Pulmonary artery endothelial cell (primary cell): ENCODE results near the gene GPATCH2L. TPM values are rescaled to one million over a fixed set of nuclear protein-coding genes. Genes with fewer than 3 reads are reported as not detected.

ENCODE experiments used
- DNase-seq: peaks from one replicate; pipeline ENCODE4 v3.0.0-alpha.2; 2011; ENCODE audit warnings: low read depth, low spot score
- total RNA-seq: library from RNA; depleted of rRNA; stranded (reverse); fragments of >200 nt; gene quantifications from 2 replicates; pipeline ENCODE4 v1.2.3, GENCODE V29; 2014

The GPATCH2L gene
- total RNA-seq, 1 donor from 2014 or later, result 44.2 TPM

DNA sequence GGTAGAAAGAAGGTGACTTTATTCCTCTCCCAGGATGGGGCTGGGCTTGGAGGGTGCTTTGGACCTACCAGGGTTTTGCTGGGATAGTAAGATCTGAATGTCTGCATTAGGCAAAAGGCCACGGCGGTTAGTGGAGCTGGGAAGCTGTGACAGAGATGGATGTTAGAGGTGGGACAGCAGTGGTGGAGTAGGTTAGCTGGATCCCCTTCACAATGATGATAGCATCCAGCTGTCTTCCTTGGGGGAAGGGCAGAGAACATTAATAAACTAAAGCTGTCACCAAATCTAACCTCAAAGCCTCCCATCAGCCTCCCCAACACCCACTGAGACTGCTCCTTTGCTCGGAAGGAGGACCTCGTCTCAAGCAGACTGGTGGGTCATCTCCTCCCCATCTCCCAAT is 104.8 kb downstream of the GPATCH2L start:
- DNase-seq, result no peak

DNA sequence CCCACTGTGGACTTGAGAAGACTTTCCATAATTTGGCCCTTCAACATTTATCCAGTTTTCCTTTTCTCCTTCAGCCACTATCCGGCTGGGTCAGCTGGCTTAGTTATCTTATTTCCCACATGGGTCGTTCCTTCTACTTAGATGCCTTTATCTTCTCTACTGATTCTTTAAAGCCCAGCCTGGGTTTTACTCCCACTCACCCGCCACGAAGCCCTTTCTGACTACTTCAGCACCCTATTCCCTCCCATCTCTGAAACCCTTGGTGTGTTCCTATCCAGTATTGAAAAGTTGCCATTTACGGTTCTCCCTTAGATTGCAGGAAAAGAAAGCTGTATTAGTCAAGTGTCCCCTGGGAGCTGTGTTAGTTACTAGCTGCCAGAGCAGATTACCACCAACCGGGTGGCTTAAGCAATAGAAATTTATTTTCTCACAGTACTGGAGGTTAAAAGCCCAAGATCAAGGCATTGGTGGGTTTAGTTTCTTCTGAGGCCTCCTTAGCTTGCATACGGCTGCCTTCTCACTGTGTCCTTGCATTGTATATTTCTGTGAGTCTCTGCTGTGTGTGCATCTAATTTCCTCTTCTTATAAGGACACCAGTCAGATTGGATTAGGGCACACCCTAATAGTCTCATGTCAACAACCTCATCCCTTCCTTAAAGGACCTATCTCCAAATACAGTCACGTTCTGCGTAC is 105.5 kb downstream of the GPATCH2L start:
- no peak for DNase-seq

- DNase-seq, result no peak
Observed at GRCh38 chr14:76257842-76258397, 106.2 kb downstream of the GPATCH2L start.

GRCh38 chr14:76259029-76259735 is 107.5 kb downstream of the GPATCH2L start:
- DNase-seq, result no peak

GRCh38 chr14:76260749-76261148 is 109.0 kb downstream of the GPATCH2L start:
- no peak for DNase-seq

GRCh38 chr14:76261371-76261811 is 109.7 kb downstream of the GPATCH2L start:
- no peak for DNase-seq

DNA sequence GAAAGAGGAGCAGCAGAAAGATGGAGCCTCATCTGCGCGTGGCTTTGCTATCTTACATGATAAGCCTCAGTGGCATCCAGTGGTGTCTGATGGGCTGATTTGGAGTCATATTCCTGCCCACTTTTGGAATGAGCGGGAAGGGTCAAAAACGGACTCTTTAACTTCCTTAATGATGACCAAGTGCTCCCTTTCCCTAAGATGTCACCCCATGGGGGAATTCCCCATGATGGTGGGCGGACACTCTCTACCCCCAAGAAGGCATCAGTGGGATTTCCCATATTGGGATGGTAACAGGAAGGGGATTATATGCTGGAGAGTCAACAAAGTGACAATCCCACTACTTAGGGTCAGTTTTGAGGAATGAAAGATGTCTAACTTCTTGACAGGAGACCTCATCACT is 110.9 kb downstream of the GPATCH2L start:
- DNase-seq, result no peak

Other genes with a start within 250 kb of the GPATCH2L start
- 2.6 and 3.1 TPM in 2 replicates for gene TGFB3, start 169.9 kb upstream of the GPATCH2L start, total RNA-seq
- 22.9 and 25.9 TPM in 2 replicates for gene IFT43, start 166.2 kb upstream of the GPATCH2L start, total RNA-seq
- not detected in 2 replicates for gene ESRRB, start 224.2 kb downstream of the GPATCH2L start, total RNA-seq